22Rv1 (cell line): ENCODE measurements around the gene APOL5.
A peak's percentile ranks its signal among the peaks of the same experiment; 100 is the strongest.

Experiments
- CTCF ChIP-seq: fragments of 450-650 bp; IDR thresholded peaks from 2 replicates; pipeline ENCODE4 v1.5.1; 2017; ENCODE audit warnings: mild to moderate bottlenecking
- ZFX ChIP-seq: fragments of 450-650 bp; IDR thresholded peaks from 2 replicates; pipeline ENCODE4 v1.6.1; 2017; ENCODE audit warnings: antibody characterized with exemption, borderline replicate concordance

- TF ChIP-seq CTCF (peak; percentile 17; the same call in 1 of the 2 replicates), ZFX (no peak)
These were observed 33.4 kb upstream of the APOL5 start for GRCh38 chr22:35684270-35684700.
